Neural cell (in vitro differentiated cells): Measurements from ENCODE around the gene TMEM219. TPM values are rescaled to one million over a fixed set of nuclear protein-coding genes. Genes with fewer than 3 reads are reported as not detected.
"Not testable (repeated sequence)": the region's sequence is repeated elsewhere in the genome, so short reads cannot be mapped to it uniquely, and the experiment has no call there.

ENCODE experiments used
- H2AFZ ChIP-seq: fragments of 200-600, 300-800 bp; sonication (generic), shearing (Covaris generic); 2 replicates; pipeline ENCODE4 v1.6.0; 2014; ENCODE audit warnings: low read depth, mild to moderate bottlenecking, antibody characterized with exemption, low read length, moderate library complexity
- H3F3A ChIP-seq: fragments of 200-600 bp; shearing (Covaris generic); 2 replicates; pipeline ENCODE4 v1.6.1; 2016; ENCODE audit warnings: mild to moderate bottlenecking, moderate library complexity, mixed read lengths, antibody characterized with exemption, low read length; ENCODE audit not compliant: insufficient read depth, poor library complexity, severe bottlenecking
- H3K27ac ChIP-seq: fragments of 200-600, 300-800 bp; sonication (generic), shearing (Covaris generic); 2 replicates; pipeline ENCODE4 v1.5.1; 2014; ENCODE audit warnings: mild to moderate bottlenecking, low read length, moderate library complexity
- H3K27me3 ChIP-seq: fragments of 300-800, 200-600 bp; sonication (generic), shearing (Covaris generic); 2 replicates; pipeline ENCODE4 v1.6.0; 2014; ENCODE audit warnings: mild to moderate bottlenecking, low read depth, low read length, moderate library complexity; ENCODE audit not compliant: insufficient read depth
- H3K36me3 ChIP-seq: fragments of 300-800, 200-600 bp; sonication (generic), shearing (Covaris generic); 2 replicates; pipeline ENCODE4 v1.5.1; 2014; ENCODE audit warnings: mild to moderate bottlenecking, antibody characterized with exemption, low read length, moderate library complexity; ENCODE audit not compliant: insufficient read depth
- H3K4me2 ChIP-seq: fragments of 300-800, 200-600 bp; sonication (generic), shearing (Covaris generic); 2 replicates; pipeline ENCODE4 v1.6.0; 2014; ENCODE audit warnings: mild to moderate bottlenecking, low read length
- H3K4me3 ChIP-seq: fragments of 300-800, 200-600 bp; sonication (generic), shearing (Covaris generic); 2 replicates; pipeline ENCODE4 v1.5.1; 2014; ENCODE audit warnings: mild to moderate bottlenecking, low read length, moderate library complexity
- H3K79me2 ChIP-seq: fragments of 200-600 bp; shearing (Covaris generic); replicated peaks from 2 replicates; pipeline ENCODE4 v1.6.0; 2014; ENCODE audit warnings: mild to moderate bottlenecking, low read length, moderate library complexity; ENCODE audit not compliant: insufficient read depth
- H3K9ac ChIP-seq: fragments of 300-800, 200-600 bp; sonication (generic), shearing (Covaris generic); 2 replicates; pipeline ENCODE4 v1.6.1; 2016; ENCODE audit warnings: mild to moderate bottlenecking, low read length, mixed read lengths
- H3K9me2 ChIP-seq: fragments of 200-600 bp; shearing (Covaris generic); 2 replicates; pipeline ENCODE4 v1.6.1; 2016; ENCODE audit warnings: mild to moderate bottlenecking, low read length, mixed read lengths; ENCODE audit not compliant: insufficient read depth
- H3K9me3 ChIP-seq: fragments of 200-600, 300-800 bp; sonication (generic), shearing (Covaris generic); 2 replicates; pipeline ENCODE4 v1.6.1; 2016; ENCODE audit warnings: mild to moderate bottlenecking, mixed run types, low read length, moderate library complexity, mixed read lengths
- H4K20me1 ChIP-seq: fragments of 200-600 bp; shearing (Covaris generic); 2 replicates; pipeline ENCODE4 v1.6.1; 2016; ENCODE audit warnings: mild to moderate bottlenecking, mixed run types; ENCODE audit not compliant: insufficient read depth
- EP300 ChIP-seq: fragments of 450-650 bp; conservative IDR thresholded peaks from 2 replicates; pipeline ENCODE4 v1.6.1; 2014; ENCODE audit warnings: antibody characterized with exemption, mild to moderate bottlenecking, moderate library complexity; ENCODE audit not compliant: poor library complexity, severe bottlenecking
- EZH2 ChIP-seq: fragments of 200-600, 300-800 bp; shearing (Covaris generic), sonication (generic); IDR thresholded peaks from 2 replicates; pipeline ENCODE4 v1.6.1; 2014; ENCODE audit warnings: antibody characterized with exemption, low read length, borderline replicate concordance, mild to moderate bottlenecking; ENCODE audit not compliant: insufficient read depth, poor library complexity, severe bottlenecking
- MXI1 ChIP-seq: fragments of 450-650 bp; conservative IDR thresholded peaks from 2 replicates; pipeline ENCODE4 v1.6.1; 2014; ENCODE audit warnings: antibody characterized with exemption, mild to moderate bottlenecking; ENCODE audit not compliant: poor library complexity, severe bottlenecking
- POLR2AphosphoS5 ChIP-seq: IDR thresholded peaks from 2 replicates; pipeline ENCODE4 v1.6.1; 2012
- RAD21 ChIP-seq: fragments of 450-650 bp; conservative IDR thresholded peaks from 2 replicates; pipeline ENCODE4 v1.6.1; 2014; ENCODE audit warnings: antibody characterized with exemption, mild to moderate bottlenecking, moderate library complexity
- SMC3 ChIP-seq: fragments of 450-650 bp; conservative IDR thresholded peaks from 2 replicates; pipeline ENCODE4 v1.6.1; 2014; ENCODE audit warnings: antibody characterized with exemption, mild to moderate bottlenecking, moderate library complexity; ENCODE audit not compliant: poor library complexity
- TAF1 ChIP-seq: IDR thresholded peaks from 2 replicates; pipeline ENCODE4 v1.6.1; 2012; ENCODE audit warnings: low read depth
- polyA plus RNA-seq: library from polyadenylated mRNA; depleted of rRNA; stranded (reverse); fragments of >200 nt; gene quantifications from 2 replicates; pipeline ENCODE4 v1.2.3, GENCODE V29; 2014
- TF ChIP-seq, protein P1 (sequence below): fragments of 450-650 bp; IDR thresholded peaks from 2 replicates; pipeline ENCODE4 v1.5.1; 2014; ENCODE audit warnings: antibody characterized with exemption, mild to moderate bottlenecking, moderate library complexity; ENCODE audit not compliant: poor library complexity, severe bottlenecking
- TF ChIP-seq, protein P2 (sequence below): IDR thresholded peaks from 2 replicates; pipeline ENCODE4 v1.6.1; 2012; ENCODE audit warnings: borderline replicate concordance

TMEM219 gene
- polyA plus RNA-seq, 1 donor from 2014 or later, result 154 TPM

DNA sequence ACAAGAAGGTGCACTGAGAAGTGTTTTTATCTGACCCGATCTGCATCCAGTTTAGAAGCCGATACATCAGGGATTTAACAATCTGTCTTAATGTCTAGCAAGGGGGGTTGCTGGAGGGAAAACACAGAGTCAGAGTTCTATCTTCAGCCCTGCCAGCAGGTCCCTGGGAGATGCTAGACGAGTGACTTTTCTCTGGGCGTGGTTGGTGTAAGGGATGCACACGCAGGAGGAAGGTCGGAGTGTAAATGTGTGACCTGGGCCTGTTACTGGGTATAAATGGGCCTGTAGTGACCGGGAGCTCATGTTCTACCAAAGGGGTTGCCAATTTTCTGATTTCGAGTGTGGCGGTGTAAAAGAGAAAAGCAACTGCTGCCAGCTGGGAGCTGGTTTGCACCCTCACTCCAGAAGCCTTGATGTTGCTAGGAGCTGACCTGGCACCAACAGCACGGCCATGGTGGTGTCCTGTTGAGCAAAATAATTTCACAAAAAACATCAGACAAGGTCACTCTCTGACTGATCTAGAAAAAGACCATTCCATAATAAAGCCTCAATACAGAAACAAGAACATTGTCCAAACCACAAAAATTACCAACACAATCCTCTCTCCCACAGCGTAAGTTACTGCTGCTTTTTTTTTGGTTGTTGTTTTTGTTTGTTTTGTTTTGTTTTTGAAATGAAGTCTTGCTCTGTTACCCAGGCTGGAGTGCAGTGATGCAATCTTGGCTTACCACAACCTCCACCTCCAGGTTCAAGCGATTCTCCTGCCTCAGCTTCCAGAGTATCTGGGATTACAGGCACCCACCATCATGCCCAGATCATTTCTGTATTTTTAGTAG lies 34.6 kb upstream of the TMEM219 start:
- H3K4me2 ChIP-seq, result peak overlapping the region; percentile 71
- no peaks in the 10 kb centered on the region for H3K9me3 ChIP-seq
- H3K27ac ChIP-seq, result peak overlapping the region; percentile 84
- peaks cover 3% of the 10 kb centered on the region for H3F3A ChIP-seq
- TF ChIP-seq EZH2 (no peak), MXI1 (no peak), POLR2AphosphoS5 (no peak)
- H3K27me3 ChIP-seq, result no peaks in the 10 kb centered on the region
- H3K9ac ChIP-seq, result peak overlapping the region; percentile 82
- H3K4me3 ChIP-seq, result peak overlapping the region; percentile 94
- no peaks in the 10 kb centered on the region for H3K36me3 ChIP-seq
- H4K20me1 ChIP-seq, result no peaks in the 10 kb centered on the region
- no peak overlapping the region for H2AFZ ChIP-seq
- peaks cover 9% of the 10 kb centered on the region for H3K79me2 ChIP-seq
- no peaks in the 10 kb centered on the region for H3K9me2 ChIP-seq

DNA sequence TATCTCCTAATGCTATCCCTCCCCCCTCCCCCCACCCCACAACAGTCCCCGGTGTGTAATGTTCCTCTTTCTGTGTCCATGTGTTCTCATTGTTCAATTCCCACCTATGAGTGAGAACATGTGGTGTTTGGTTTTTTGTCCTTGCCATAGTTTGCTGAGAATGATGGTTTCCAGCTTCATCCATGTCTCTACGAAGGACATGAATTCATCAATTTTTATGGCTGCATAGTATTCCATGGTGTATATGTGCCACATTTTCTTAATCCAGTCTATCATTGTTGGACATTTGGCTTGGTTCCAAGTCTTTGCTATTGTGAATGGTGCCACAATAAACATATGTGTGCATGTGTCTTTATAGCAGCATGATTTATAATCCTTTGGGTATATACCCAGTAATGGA lies 30.1 kb upstream of the TMEM219 start:
- H3K4me3 ChIP-seq, H3K4me2 ChIP-seq, H3K27ac ChIP-seq, H3K9me2 ChIP-seq, H3K9me3 ChIP-seq, H2AFZ ChIP-seq, H3K27me3 ChIP-seq, H3K79me2 ChIP-seq, H3K36me3 ChIP-seq, H3K9ac ChIP-seq, H3F3A ChIP-seq, H4K20me1 ChIP-seq: not testable (repeated sequence)

DNA sequence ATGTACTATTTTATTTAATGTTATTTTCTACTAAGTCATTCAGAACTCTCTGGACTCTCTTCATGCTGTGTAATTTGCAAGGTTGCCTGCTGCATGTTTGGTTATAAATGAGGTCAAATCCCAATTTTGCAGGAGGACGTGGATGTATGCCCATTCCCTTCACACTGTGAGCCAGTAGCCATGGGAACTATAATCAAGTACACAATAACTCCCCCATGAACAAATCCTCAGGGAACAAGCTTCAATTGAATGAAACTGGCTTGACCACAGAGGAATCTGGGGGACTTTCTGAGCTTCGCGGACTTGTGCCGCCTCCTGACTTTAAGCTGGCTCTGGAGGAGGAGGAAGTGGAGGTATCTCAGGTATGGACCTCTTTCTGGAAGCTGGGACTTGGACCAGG lies 21.2 kb upstream of the TMEM219 start:
- H3K27ac ChIP-seq, result no peak overlapping the region

More for the DNA sequence above, 21.2 kb upstream of the TMEM219 start:
- Histone ChIP-seq H2AFZ (no peak overlapping the region), H3K27me3 (no peaks in the 10 kb centered on the region), H3K9me2 (no peaks in the 10 kb centered on the region), H3K4me3 (no peak overlapping the region), H3F3A (no peaks in the 10 kb centered on the region), H3K9ac (no peak overlapping the region), H3K9me3 (no peaks in the 10 kb centered on the region), H3K4me2 (no peak overlapping the region), H4K20me1 (no peaks in the 10 kb centered on the region), H3K36me3 (no peaks in the 10 kb centered on the region), H3K79me2 (no peaks in the 10 kb centered on the region)
- TF ChIP-seq EP300 (no peak), SMC3 (no peak), EZH2 (no peak), MXI1 (no peak), TAF1 (no peak), POLR2AphosphoS5 (no peak), RAD21 (no peak)
- TF ChIP-seq, protein P1, sequence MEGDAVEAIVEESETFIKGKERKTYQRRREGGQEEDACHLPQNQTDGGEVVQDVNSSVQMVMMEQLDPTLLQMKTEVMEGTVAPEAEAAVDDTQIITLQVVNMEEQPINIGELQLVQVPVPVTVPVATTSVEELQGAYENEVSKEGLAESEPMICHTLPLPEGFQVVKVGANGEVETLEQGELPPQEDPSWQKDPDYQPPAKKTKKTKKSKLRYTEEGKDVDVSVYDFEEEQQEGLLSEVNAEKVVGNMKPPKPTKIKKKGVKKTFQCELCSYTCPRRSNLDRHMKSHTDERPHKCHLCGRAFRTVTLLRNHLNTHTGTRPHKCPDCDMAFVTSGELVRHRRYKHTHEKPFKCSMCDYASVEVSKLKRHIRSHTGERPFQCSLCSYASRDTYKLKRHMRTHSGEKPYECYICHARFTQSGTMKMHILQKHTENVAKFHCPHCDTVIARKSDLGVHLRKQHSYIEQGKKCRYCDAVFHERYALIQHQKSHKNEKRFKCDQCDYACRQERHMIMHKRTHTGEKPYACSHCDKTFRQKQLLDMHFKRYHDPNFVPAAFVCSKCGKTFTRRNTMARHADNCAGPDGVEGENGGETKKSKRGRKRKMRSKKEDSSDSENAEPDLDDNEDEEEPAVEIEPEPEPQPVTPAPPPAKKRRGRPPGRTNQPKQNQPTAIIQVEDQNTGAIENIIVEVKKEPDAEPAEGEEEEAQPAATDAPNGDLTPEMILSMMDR, result no peak
- TF ChIP-seq, protein P2, sequence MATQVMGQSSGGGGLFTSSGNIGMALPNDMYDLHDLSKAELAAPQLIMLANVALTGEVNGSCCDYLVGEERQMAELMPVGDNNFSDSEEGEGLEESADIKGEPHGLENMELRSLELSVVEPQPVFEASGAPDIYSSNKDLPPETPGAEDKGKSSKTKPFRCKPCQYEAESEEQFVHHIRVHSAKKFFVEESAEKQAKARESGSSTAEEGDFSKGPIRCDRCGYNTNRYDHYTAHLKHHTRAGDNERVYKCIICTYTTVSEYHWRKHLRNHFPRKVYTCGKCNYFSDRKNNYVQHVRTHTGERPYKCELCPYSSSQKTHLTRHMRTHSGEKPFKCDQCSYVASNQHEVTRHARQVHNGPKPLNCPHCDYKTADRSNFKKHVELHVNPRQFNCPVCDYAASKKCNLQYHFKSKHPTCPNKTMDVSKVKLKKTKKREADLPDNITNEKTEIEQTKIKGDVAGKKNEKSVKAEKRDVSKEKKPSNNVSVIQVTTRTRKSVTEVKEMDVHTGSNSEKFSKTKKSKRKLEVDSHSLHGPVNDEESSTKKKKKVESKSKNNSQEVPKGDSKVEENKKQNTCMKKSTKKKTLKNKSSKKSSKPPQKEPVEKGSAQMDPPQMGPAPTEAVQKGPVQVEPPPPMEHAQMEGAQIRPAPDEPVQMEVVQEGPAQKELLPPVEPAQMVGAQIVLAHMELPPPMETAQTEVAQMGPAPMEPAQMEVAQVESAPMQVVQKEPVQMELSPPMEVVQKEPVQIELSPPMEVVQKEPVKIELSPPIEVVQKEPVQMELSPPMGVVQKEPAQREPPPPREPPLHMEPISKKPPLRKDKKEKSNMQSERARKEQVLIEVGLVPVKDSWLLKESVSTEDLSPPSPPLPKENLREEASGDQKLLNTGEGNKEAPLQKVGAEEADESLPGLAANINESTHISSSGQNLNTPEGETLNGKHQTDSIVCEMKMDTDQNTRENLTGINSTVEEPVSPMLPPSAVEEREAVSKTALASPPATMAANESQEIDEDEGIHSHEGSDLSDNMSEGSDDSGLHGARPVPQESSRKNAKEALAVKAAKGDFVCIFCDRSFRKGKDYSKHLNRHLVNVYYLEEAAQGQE, result no peak
